HepG2 (cell line): ENCODE measurements around the gene NFKBIA. TPM values are rescaled to one million over a fixed set of nuclear protein-coding genes. Genes with fewer than 3 reads are reported as not detected.

Experiments used
- ATF1 ChIP-seq: IDR thresholded peaks from 2 replicates; pipeline ENCODE4 v1.6.1; 2016; ENCODE audit warnings: mild to moderate bottlenecking, control low read depth
- EP300 ChIP-seq, 3 experiments: sonication (generic) in 1 of 3; formaldehyde crosslinking in 1 of 3; IDR thresholded peaks; 2 replicates each; pipeline versions ENCODE4 v1.5.1 to v1.6.1; 2011 to 2020; ENCODE audit warnings: low read depth in 2 of 3, low read length in 2 of 3, borderline replicate concordance in 1 of 3, improper control_type of control experiment in 1 of 3, mild to moderate bottlenecking in 1 of 3, missing genetic modification reagents in 1 of 3, moderate library complexity in 1 of 3
- FOSL2 ChIP-seq: sonication (generic); formaldehyde crosslinking; IDR thresholded peaks from 2 replicates; pipeline ENCODE4 v1.4.0; 2020; ENCODE audit warnings: missing genetic modification reagents
- HMG20B ChIP-seq: conservative IDR thresholded peaks from 2 replicates; pipeline ENCODE4 v1.6.1; 2016; ENCODE audit warnings: missing genetic modification reagents, missing compliant biosample characterization
- HNRNPL ChIP-seq: fragments of 200-400 bp; formaldehyde crosslinking; IDR thresholded peaks from 2 replicates; pipeline ENCODE4 v1.6.1; 2017; ENCODE audit warnings: mild to moderate bottlenecking, low read depth, low read length
- KAT8 ChIP-seq: IDR thresholded peaks from 2 replicates; pipeline ENCODE4 v1.6.1; 2016; ENCODE audit warnings: missing genetic modification reagents, missing compliant biosample characterization
- KIAA2018 ChIP-seq: sonication (generic); formaldehyde crosslinking; IDR thresholded peaks from 2 replicates; pipeline ENCODE4 v1.5.0; 2020; ENCODE audit warnings: mild to moderate bottlenecking, missing genetic modification reagents, borderline replicate concordance
- SSRP1 ChIP-seq: IDR thresholded peaks from 2 replicates; pipeline ENCODE4 v1.6.1; 2016; ENCODE audit warnings: control low read depth
- SYNCRIP ChIP-seq: fragments of 200-400 bp; formaldehyde crosslinking; IDR thresholded peaks from 2 replicates; pipeline ENCODE4 v1.6.1; 2018; ENCODE audit warnings: mild to moderate bottlenecking, low read depth, low read length; ENCODE audit not compliant: insufficient read depth
- TAF15 ChIP-seq: fragments of 200-400 bp; formaldehyde crosslinking; IDR thresholded peaks from one replicate; pipeline ENCODE4 v1.6.1; 2018; ENCODE audit warnings: mild to moderate bottlenecking, low read depth, low read length; ENCODE audit not compliant: poor library complexity, severe bottlenecking
- TBX3 ChIP-seq: fragments of 450-650 bp; IDR thresholded peaks from 2 replicates; pipeline ENCODE4 v1.6.1; 2017; ENCODE audit warnings: antibody characterized with exemption, mild to moderate bottlenecking, inconsistent platforms, borderline replicate concordance
- TCF7 ChIP-seq: sonication (generic); IDR thresholded peaks from 2 replicates; pipeline ENCODE4 v1.6.1; 2016; ENCODE audit warnings: antibody characterized with exemption, low read depth
- ZNF710 ChIP-seq: sonication (generic); formaldehyde crosslinking; IDR thresholded peaks from 2 replicates; pipeline ENCODE4 v1.5.0; 2020; ENCODE audit warnings: mild to moderate bottlenecking, missing genetic modification reagents, borderline replicate concordance
- ZNF770 ChIP-seq: sonication (generic); formaldehyde crosslinking; IDR thresholded peaks from 2 replicates; pipeline ENCODE4 v1.5.0; 2020; ENCODE audit warnings: mild to moderate bottlenecking, missing genetic modification reagents
- ZNF781 ChIP-seq: sonication (generic); formaldehyde crosslinking; IDR thresholded peaks from 2 replicates; pipeline ENCODE4 v1.5.1; 2020; ENCODE audit warnings: borderline replicate concordance, mild to moderate bottlenecking, missing genetic modification reagents; ENCODE audit errors: not compliant biosample characterization
- ZSCAN29 ChIP-seq: sonication (generic); formaldehyde crosslinking; conservative IDR thresholded peaks from 2 replicates; pipeline ENCODE4 v1.4.0; 2020; ENCODE audit warnings: mild to moderate bottlenecking, missing genetic modification reagents
- polyA plus RNA-seq, 8 experiments: library from polyadenylated mRNA; depleted of rRNA in 3 of 8; stranded (reverse) in 7 of 8; unstranded in 1 of 8; fragments of >200 nt; fragmentation: Illumina TruSeq in 4 of 8; extraction: Trizol in 4 of 8; gene quantifications; 2 replicates each; pipeline versions ENCODE4 v1.2.1 to v1.2.3, GENCODE V29; 2011 to 2016; ENCODE audit warnings: low read depth in 4 of 8, missing spikeins in 1 of 8, mixed read lengths in 1 of 8; ENCODE audit not compliant: insufficient read depth in 1 of 8
- total RNA-seq, 5 experiments: library from RNA; depleted of rRNA; stranded (reverse); fragments of >200 nt; fragmentation: Illumina TruSeq; extraction: Trizol; gene quantifications; 2 replicates each; pipeline ENCODE4 v1.2.3, GENCODE V29; 2016; ENCODE audit warnings: low read depth in 1 of 5

NFKBIA gene
- total and polyA plus RNA-seq, 2 of the 13 experiments (the other 11 are each of a cell fraction or from before 2014, with no cell fraction given), result 197 to 319 TPM

GRCh38 chr14:35374263-35374712, 30.3 kb downstream of the NFKBIA start (continued):
- peak; percentile 63 to 91 for TF ChIP-seq EP300 (IDR thresholded peaks at IDR 0.05; ENCODE audit: low read depth in 2 of 2, low read length in 2 of 2)
- peak; percentile 49; the same call in 1 of the 2 replicates for TF ChIP-seq EP300 (CRISPR knock-in tag; IDR thresholded peaks at IDR 0.05; ENCODE audit: borderline replicate concordance)
- TF ChIP-seq TCF7, result 0 out of 2 replicates have a peak, but pooled peaks have one; percentile 6
- peak; percentile 27; the same call in 1 of the 2 replicates for TF ChIP-seq KAT8 (CRISPR knock-in tag)
- no peak for TF ChIP-seq ZSCAN29
- TF ChIP-seq TAF15, result no peak
- TF ChIP-seq FOSL2 (CRISPR knock-in tag), result peak; percentile 97
- TF ChIP-seq SYNCRIP, result no peak
- TF ChIP-seq ATF1 (CRISPR knock-in tag), result no peak
- TF ChIP-seq ZNF710, result 0 out of 2 replicates have a peak, but pooled peaks have one; percentile 39
- TF ChIP-seq TBX3, result no peak
- no peak for TF ChIP-seq HNRNPL
- TF ChIP-seq SSRP1 (CRISPR knock-in tag), result no peak
- TF ChIP-seq ZNF770 (CRISPR knock-in tag), result peak; percentile 72
- no peak for TF ChIP-seq ZNF781 (CRISPR knock-in tag)
- no peak for TF ChIP-seq KIAA2018
- 0 out of 2 replicates have a peak, but pooled peaks have one; percentile 14 for TF ChIP-seq HMG20B (CRISPR knock-in tag)
